OCI-LY1 (cell line): Measurements from ENCODE around the gene PHLDA2.

ENCODE experiments used
- H2AFZ ChIP-seq: fragments of 200-600 bp; sonication (generic), shearing (Covaris generic); 2 replicates; pipeline ENCODE4 v1.6.0; 2014; ENCODE audit warnings: antibody characterized with exemption, mild to moderate bottlenecking, low read length
- H3F3A ChIP-seq: fragments of 200-600 bp; sonication (generic), shearing (Covaris generic); 2 replicates; pipeline ENCODE4 v1.6.0; 2014; ENCODE audit warnings: mild to moderate bottlenecking, antibody characterized with exemption, low read length, moderate library complexity; ENCODE audit not compliant: insufficient read depth
- H3K27ac ChIP-seq: fragments of 200-600 bp; sonication (generic); 2 replicates; pipeline ENCODE4 v1.5.1; 2014; ENCODE audit warnings: low read length, mixed run types, mild to moderate bottlenecking, low read depth; ENCODE audit not compliant: poor library complexity, severe bottlenecking
- H3K27me3 ChIP-seq: fragments of 200-600 bp; sonication (generic); 2 replicates; pipeline ENCODE4 v1.6.0; 2014; ENCODE audit warnings: antibody characterized with exemption, mild to moderate bottlenecking, low read length, moderate library complexity; ENCODE audit not compliant: insufficient read depth
- H3K36me3 ChIP-seq: fragments of 200-600 bp; sonication (generic); 2 replicates; pipeline ENCODE4 v1.6.1; 2014; ENCODE audit warnings: mild to moderate bottlenecking, antibody characterized with exemption, low read length, moderate library complexity, mixed read lengths; ENCODE audit not compliant: insufficient read depth
- H3K4me1 ChIP-seq: fragments of 200-600 bp; sonication (generic); 2 replicates; pipeline ENCODE4 v1.5.1; 2014; ENCODE audit warnings: mild to moderate bottlenecking, low read length, moderate library complexity; ENCODE audit not compliant: insufficient read depth, severe bottlenecking
- H3K4me2 ChIP-seq: fragments of 200-600 bp; sonication (generic), shearing (Covaris generic); 2 replicates; pipeline ENCODE4 v1.6.1; 2014; ENCODE audit warnings: low read length
- H3K4me3 ChIP-seq: fragments of 200-600 bp; sonication (generic); 2 replicates; pipeline ENCODE4 v1.5.1; 2014; ENCODE audit warnings: low read length, low read depth, mild to moderate bottlenecking, mixed read lengths; ENCODE audit not compliant: poor library complexity, severe bottlenecking
- H3K79me2 ChIP-seq: fragments of 200-600 bp; shearing (Covaris generic); 2 replicates; pipeline ENCODE4 v1.6.1; 2016; ENCODE audit warnings: mixed run types, low read length, mixed read lengths; ENCODE audit not compliant: insufficient read depth
- H3K9ac ChIP-seq: fragments of 200-600 bp; sonication (generic), shearing (Covaris generic); 2 replicates; pipeline ENCODE4 v1.6.1; 2014; ENCODE audit warnings: mild to moderate bottlenecking, low read length, mixed read lengths
- H3K9me2 ChIP-seq: fragments of 200-600 bp; sonication (generic), shearing (Covaris generic); 2 replicates; pipeline ENCODE4 v1.6.1; 2014; ENCODE audit warnings: low read depth, mild to moderate bottlenecking, low read length, mixed read lengths
- H3K9me3 ChIP-seq: fragments of 200-600 bp; shearing (Covaris generic); 2 replicates; pipeline ENCODE4 v1.6.1; 2014; ENCODE audit warnings: low read length, mixed read lengths
- H4K20me1 ChIP-seq: fragments of 200-600 bp; sonication (generic), shearing (Covaris generic); 2 replicates; pipeline ENCODE4 v1.6.0; 2016; ENCODE audit warnings: mild to moderate bottlenecking, low read length; ENCODE audit not compliant: insufficient read depth
- EZH2 ChIP-seq: fragments of 200-600 bp; sonication (generic), shearing (Covaris generic); IDR thresholded peaks from 2 replicates; pipeline ENCODE4 v1.8.0; 2017; ENCODE audit warnings: borderline replicate concordance, mixed run types, mild to moderate bottlenecking, antibody characterized with exemption, low read length, moderate library complexity, mixed read lengths
- TF ChIP-seq, protein P1 (sequence below): fragments of 200-600 bp; sonication (generic), shearing (Covaris generic); IDR thresholded peaks from 2 replicates; pipeline ENCODE4 v1.5.1; 2017; ENCODE audit warnings: mild to moderate bottlenecking, antibody characterized with exemption, low read length, moderate library complexity, mixed read lengths

PHLDA2 gene

DNA sequence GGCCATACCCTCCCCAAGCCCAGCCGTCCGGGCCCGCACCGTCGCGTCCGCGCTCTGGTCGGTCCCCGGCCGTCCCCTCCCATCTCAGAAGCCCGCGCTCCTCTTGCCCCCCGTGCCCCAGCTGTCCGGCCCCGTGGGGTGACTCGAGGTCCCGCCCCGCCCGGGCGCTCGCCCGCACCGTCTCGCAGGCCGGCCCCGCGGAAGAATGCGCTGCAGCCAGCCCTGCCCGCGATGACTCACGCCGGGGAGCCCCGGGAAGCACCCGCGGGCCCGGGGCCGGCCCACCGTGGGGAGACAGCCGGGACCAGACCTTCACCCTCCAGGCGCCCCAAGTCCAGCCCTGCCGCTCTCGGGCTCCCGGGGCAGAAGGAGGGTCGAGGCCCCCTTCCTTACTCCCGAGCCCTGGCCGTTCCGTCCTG is 320 bp upstream of the PHLDA2 start:
- Histone ChIP-seq H3K9me2 (no peaks in the 10 kb centered on the region), H3K4me1 (no peaks in the 10 kb centered on the region), H4K20me1 (no peaks in the 10 kb centered on the region), H2AFZ (no peak overlapping the region), H3K36me3 (no peaks in the 10 kb centered on the region), H3K9me3 (no peaks in the 10 kb centered on the region), H3K27ac (no peak overlapping the region), H3K4me3 (no peak overlapping the region), H3K9ac (no peak overlapping the region), H3K27me3 (no peaks in the 10 kb centered on the region), H3K4me2 (no peak overlapping the region), H3F3A (no peaks in the 10 kb centered on the region), H3K79me2 (no peaks in the 10 kb centered on the region)
- TF ChIP-seq, protein P1, sequence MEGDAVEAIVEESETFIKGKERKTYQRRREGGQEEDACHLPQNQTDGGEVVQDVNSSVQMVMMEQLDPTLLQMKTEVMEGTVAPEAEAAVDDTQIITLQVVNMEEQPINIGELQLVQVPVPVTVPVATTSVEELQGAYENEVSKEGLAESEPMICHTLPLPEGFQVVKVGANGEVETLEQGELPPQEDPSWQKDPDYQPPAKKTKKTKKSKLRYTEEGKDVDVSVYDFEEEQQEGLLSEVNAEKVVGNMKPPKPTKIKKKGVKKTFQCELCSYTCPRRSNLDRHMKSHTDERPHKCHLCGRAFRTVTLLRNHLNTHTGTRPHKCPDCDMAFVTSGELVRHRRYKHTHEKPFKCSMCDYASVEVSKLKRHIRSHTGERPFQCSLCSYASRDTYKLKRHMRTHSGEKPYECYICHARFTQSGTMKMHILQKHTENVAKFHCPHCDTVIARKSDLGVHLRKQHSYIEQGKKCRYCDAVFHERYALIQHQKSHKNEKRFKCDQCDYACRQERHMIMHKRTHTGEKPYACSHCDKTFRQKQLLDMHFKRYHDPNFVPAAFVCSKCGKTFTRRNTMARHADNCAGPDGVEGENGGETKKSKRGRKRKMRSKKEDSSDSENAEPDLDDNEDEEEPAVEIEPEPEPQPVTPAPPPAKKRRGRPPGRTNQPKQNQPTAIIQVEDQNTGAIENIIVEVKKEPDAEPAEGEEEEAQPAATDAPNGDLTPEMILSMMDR: no peak
- no peak for TF ChIP-seq EZH2

- Histone ChIP-seq H3K27ac (no peak overlapping the region), H3K27me3 (peaks cover under 1% of the 10 kb centered on the region; the same call in 1 of the 2 replicates), H3K4me2 (no peak overlapping the region), H4K20me1 (no peaks in the 10 kb centered on the region), H3K9me3 (no peaks in the 10 kb centered on the region), H3K9ac (no peak overlapping the region), H3K4me3 (no peak overlapping the region), H3K9me2 (no peaks in the 10 kb centered on the region), H3F3A (no peaks in the 10 kb centered on the region), H2AFZ (no peak overlapping the region), H3K36me3 (no peaks in the 10 kb centered on the region), H3K79me2 (no peaks in the 10 kb centered on the region), H3K4me1 (no peaks in the 10 kb centered on the region)
- no peak for TF ChIP-seq EZH2
- TF ChIP-seq, protein P1: no peak
Measured at GRCh38 chr11:2927851-2928604, 1.2 kb downstream of the PHLDA2 start.

GRCh38 chr11:2927121-2927800 is 2.0 kb downstream of the PHLDA2 start:
- Histone ChIP-seq H3K9me2 (no peaks in the 10 kb centered on the region), H3F3A (no peaks in the 10 kb centered on the region), H3K36me3 (no peaks in the 10 kb centered on the region), H3K4me2 (no peak overlapping the region), H3K27me3 (peaks cover 4% of the 10 kb centered on the region; the same call in 1 of the 2 replicates), H3K9me3 (no peaks in the 10 kb centered on the region), H4K20me1 (no peaks in the 10 kb centered on the region), H3K79me2 (no peaks in the 10 kb centered on the region), H3K27ac (no peak overlapping the region), H3K9ac (no peak overlapping the region), H3K4me1 (no peaks in the 10 kb centered on the region), H2AFZ (no peak overlapping the region), H3K4me3 (no peak overlapping the region)
- TF ChIP-seq, protein P1: no peak
- TF ChIP-seq EZH2: no peak
